Stimulated activated naive CD8-positive, alpha-beta T cell treated with anti-CD3 and anti-CD28 coated beads, Interleukin-15, Interleukin-2, amounts not matched to agents 100 U/mL and 50 U/mL, for 24 hours (primary cell): ENCODE results near the gene PRKCSH.
"Not testable (repeated sequence)": the region's sequence is repeated elsewhere in the genome, so short reads cannot be mapped to it uniquely, and the experiment has no call there.

Experiments used
- ATAC-seq: fragments of 150-1000 bp; cut with Tn5 transposase; one replicate; pipeline ENCODE4 v1.10.0; 2021
- DNase-seq: peaks from one replicate; pipeline ENCODE4 v3.0.0; 2021

PRKCSH gene

DNA sequence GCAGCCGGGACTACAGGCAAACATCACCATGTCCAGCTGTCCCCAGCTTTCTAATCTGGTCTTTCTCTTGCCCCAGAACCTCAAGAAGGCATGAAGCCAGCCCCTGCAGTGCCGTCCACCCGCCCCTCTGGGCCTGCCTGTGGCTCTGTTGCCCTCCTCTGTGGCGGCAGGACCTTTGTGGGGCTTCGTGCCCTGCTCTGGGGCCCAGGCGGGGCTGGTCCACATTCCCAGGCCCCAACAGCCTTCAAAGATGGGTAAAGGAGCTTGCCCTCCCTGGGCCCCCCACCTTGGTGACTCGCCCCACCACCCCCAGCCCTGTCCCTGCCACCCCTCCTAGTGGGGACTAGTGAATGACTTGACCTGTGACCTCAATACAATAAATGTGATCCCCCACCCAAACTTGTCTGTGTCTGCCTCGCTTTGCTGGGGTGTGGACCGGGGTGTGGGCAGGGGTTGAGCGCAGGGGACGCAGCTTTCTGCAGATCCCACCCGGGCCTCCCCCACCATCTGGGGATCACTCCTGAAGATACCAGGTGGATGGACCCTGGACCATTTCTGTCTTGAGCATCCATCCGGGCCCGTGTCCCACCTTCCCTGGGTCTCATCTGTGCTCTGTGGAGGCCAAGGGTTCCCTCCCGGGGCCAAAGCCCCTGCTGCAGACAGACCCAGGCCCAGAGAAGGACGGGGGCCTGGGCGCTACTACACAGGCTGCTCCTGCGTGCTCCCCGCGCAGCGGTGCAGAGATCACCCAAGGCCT, 15.3 kb downstream of the PRKCSH start:
- DNase-seq (no peak), ATAC-seq (no peak)

GRCh38 chr19:11451327-11451870, 16.0 kb downstream of the PRKCSH start:
- no peak for ATAC-seq

GRCh38 chr19:11451871-11452619, 16.6 kb downstream of the PRKCSH start:
- DNase-seq (no peak), ATAC-seq (no peak)

More at GRCh38 chr19:11451327-11451870, 16.0 kb downstream of the PRKCSH start:
- no peak for DNase-seq

DNA sequence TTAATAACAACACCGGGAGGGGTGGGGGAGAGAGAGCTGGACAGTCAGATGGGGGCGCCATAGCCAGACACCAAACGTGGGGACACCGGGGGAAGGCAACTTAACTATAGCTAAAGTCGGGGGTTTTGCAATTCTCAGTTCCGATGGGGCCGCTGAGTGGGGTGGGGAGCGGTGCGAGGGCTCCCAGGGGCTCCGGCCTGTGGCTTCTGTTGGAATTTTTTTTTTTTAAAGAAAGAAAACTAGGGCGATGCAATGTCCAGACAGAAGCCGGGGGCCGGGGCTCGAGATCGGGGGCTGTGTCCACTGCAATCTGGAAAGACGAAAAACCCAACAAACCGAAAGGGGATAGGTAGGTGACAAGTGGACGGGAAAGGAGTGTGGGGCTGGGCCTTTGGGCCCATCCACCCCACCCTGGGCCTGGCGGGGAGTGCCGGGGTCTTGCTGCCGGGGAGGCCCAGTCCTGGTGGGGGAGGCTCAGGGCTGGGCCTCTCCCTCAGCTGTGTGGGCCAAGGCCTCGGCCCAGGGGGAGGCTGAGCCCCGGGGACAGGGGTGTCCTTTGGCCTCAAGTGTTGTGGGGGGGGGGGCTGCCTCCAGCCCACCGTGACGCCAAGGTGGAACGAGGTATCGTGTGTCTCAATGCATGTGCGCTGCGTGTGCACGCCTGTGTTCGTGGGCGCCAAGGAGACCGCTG, 17.3 kb downstream of the PRKCSH start:
- DNase-seq, result no peak
- ATAC-seq, result no peak

- DNase-seq (peak; percentile 37), ATAC-seq (no peak)
These were observed 18.3 kb downstream of the PRKCSH start for GRCh38 chr19:11453468-11454341.

DNA sequence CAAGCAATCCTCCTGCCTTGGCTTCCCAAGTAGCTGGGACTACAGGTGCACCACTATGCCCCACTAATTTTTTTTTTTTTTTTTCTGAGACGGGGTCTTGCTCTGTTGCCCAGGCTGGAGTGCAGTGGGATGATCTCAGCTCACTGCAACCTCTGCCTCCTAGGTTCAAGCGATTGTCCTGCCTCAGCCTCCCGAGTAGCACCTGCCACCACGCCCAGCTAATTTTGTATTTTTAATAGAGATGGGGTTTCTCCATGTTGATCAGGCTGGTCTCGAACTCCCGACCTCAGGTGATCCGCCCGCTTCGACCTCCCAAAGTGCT, 19.8 kb downstream of the PRKCSH start:
- not testable (repeated sequence) for ATAC-seq, DNase-seq

GRCh38 chr19:11456659-11457058, 21.2 kb downstream of the PRKCSH start:
- DNase-seq (no peak), ATAC-seq (no peak)

DNA sequence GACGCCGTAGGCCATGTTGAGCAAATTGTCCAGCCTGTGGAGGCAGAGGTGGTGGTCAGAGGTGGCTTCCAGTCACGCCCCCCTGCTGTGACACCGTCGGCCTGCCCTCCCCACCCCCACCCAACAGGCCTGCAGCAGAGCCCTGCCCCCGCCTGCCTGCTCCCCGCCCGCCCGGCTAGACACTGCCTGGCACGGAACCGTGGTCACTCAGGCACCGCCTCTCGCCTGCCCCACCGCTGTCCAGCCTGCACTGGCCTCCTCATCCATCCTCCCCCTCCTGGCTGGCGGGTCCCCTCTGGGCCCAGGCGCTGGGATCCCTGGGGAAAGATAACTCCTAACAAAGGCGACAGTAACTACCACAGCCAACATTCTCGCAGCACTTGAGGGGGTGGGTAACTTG, 21.7 kb downstream of the PRKCSH start:
- DNase-seq (no peak), ATAC-seq (peak; percentile 28)

- no peak for ATAC-seq
- no peak for DNase-seq
These were observed 22.4 kb downstream of the PRKCSH start for GRCh38 chr19:11457831-11458230.

GRCh38 chr19:11458236-11458900, 22.9 kb downstream of the PRKCSH start:
- DNase-seq (no peak), ATAC-seq (no peak)

GRCh38 chr19:11458912-11459311, 23.5 kb downstream of the PRKCSH start:
- DNase-seq, ATAC-seq: not testable (repeated sequence)

DNA sequence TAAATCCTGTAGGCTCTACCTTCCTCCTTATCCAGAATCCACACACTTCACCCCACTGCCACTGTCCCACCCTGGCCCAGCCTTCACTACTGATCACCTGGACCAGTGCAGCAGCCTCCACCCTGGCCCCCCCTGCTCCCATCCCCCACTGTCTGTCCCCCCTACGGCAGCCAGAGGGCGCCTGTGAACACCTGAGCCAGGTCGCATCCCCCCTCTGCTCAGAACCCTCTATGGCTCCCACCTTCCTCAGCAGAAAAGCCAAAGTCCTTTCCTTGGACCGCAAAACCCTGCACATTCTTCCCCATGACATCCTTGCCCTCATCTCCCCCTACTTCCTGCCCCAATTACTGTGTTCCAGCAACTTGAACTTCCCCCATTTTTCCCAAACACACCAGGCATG, 24.8 kb downstream of the PRKCSH start:
- ATAC-seq, result no peak
- DNase-seq, result peak; percentile 33

GRCh38 chr19:11461453-11461852, 26.0 kb downstream of the PRKCSH start:
- ATAC-seq, result no peak
- DNase-seq, result no peak

- no peak for ATAC-seq
- DNase-seq, result no peak
These were observed 28.0 kb downstream of the PRKCSH start for GRCh38 chr19:11463391-11463790.

DNA sequence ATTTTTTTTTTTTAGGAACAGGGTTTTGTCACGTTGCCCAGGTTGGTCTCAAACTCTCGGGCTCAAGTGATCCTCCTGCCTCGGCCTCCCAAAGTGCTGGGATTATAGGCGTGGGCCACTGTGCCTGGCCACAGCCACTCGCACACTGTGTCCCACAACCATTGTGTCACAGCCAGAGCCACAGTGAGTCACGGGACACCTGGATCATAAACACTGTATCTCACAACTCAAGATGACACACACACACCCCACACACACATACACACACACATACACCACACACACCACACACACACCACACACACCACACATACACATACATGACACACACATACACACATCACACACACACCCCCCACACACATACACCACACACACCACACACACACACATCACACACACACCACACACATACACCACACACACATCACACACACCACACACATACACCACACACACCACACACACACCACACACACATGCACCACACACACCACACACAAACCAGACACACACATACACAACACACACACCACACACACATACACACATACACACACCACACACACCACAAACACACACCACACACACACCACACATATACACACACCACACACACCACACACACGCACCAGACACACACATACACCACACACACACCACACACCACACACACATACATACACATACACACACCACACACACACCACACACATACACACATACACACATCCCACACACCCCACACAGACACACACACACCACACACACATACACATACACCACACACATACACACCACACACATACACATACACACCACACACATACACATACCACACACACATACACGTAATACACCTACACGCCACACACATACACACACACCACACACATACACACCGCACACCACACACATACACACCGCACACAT, 29.2 kb downstream of the PRKCSH start:
- ATAC-seq, result no peak
- no peak for DNase-seq

DNA sequence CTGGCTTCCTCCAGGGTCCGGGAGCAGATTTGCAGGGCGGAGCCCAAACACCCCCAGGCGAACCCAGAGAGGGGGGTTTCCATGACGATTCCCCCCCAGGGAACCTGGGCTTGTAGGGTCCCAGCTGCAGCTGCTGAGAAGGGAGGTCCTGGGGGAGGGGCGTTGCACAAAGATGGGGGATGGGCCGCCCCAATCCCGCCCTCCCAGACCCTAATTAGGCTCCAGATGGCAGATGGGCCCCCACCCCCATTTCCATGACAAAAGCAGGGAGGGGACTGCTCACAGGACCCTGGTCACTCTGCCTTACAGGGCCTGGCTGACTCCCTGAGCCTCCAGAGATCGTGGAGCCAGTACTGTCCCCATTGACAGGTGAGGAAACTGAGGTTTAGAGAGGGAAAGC, 30.2 kb downstream of the PRKCSH start:
- DNase-seq (no peak), ATAC-seq (no peak)

DNA sequence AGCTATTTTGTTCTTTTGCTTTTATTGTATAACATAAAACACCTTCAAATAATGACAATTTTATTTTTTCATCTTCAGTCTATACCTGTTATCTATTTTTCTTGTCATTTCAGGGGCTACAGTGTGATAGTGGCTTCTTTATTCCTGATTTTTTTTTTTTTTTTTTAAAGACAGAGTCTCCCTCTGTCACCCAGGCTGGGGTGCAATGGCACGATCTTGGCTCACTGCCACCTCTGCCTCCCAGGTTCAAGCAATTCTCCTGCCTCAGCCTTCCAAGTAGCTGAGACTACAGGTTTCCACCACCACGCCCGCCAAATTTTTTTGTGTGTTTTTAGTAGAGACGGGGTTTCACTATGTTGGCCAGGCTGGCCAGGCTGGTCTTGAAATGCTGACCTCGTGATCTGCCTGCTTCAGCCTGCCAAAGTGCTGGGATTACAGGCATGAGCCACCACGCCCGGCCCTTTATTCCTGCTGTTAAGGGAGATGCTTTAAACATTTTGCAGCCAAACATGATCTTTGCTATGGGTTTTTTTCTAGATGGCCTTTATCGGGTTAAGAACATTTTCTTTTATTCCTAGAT, 32.9 kb downstream of the PRKCSH start:
- not testable (repeated sequence) for DNase-seq, ATAC-seq

DNA sequence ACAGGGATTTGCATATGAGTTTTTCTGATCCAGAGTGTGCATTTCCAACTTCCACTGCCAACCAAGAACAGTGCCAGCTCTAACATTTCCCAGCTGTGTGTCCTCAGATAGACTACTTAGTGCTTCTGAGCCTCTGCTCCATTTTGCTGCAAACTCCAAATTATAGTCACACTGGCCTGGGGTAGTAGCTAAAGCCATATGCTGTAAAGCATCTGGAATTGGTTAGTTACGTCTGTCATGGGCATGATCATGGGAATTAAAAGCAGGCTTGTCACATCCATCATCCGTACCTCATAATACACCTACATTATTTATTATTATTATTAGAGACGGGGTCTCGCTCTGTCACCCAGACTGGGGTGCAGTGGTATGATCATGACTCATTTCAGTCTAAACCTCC, 38.3 kb downstream of the PRKCSH start:
- DNase-seq, result no peak
- ATAC-seq, result no peak

DNA sequence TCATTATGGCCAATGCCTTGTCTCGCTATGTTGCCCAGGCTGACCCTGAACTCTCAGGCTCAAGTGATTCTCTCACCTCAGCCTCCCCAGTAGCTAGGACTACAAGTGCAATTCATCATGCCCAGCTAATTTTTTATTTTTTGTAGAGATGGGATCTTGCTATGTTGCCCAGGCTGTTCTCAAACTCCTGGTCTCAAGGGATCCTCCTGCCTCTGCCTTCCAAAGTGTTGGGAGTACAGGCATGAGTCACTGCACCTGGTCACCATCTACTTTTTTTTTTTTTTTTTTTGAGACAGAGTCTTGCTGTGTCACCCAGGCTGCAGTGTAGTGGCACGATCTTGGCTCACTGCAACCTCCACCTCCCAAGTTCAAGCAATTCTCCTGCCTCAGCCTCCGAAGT, 39.9 kb downstream of the PRKCSH start:
- DNase-seq, ATAC-seq: not testable (repeated sequence)

GRCh38 chr19:11475861-11476260, 40.4 kb downstream of the PRKCSH start:
- ATAC-seq, result no peak
- DNase-seq, result no peak
